Upper lobe of left lung (tissue), 6 donors: Measurements from ENCODE around the gene CDH26. TPM values are rescaled to one million over a fixed set of nuclear protein-coding genes. Genes with fewer than 3 reads are reported as not detected.
A peak's percentile ranks its signal among the peaks of the same experiment; 100 is the strongest.

Experiments
- ATAC-seq, 2 donors: fragments of 200-7000 bp; cut with Tn5 transposase; one replicate each; pipeline ENCODE4 v1.9.1; 2022; ENCODE audit warnings: mild to moderate bottlenecking in 2 of 2, moderate library complexity in 2 of 2; ENCODE audit not compliant: low FRiP score in 2 of 2
- DNase-seq, 2 donors: peaks; one replicate each; pipeline ENCODE4 v3.0.0-alpha.2; 2019 to 2020
- H3K27ac ChIP-seq, 4 donors: fragments of 200-600 bp; sonication (generic); one replicate each; pipeline ENCODE4 v1.5.1; 2016 to 2019
- H3K27me3 ChIP-seq, 4 donors: fragments of 200-600 bp; sonication (generic); one replicate each; pipeline ENCODE4 v1.5.1; 2017 to 2019
- H3K36me3 ChIP-seq, 4 donors: fragments of 200-600 bp; sonication (generic); one replicate each; pipeline ENCODE4 v1.5.1; 2016 to 2019
- H3K4me1 ChIP-seq, 4 donors: fragments of 200-600 bp; sonication (generic); one replicate each; pipeline ENCODE4 v1.5.1; 2018 to 2019
- H3K4me3 ChIP-seq, 4 donors: fragments of 200-600 bp; sonication (generic); one replicate each; pipeline ENCODE4 v1.5.1; 2017 to 2019; ENCODE audit warnings: mild to moderate bottlenecking in 2 of 4, moderate library complexity in 1 of 4
- H3K9me3 ChIP-seq, 4 donors: fragments of 200-600 bp; sonication (generic); one replicate each; pipeline ENCODE4 v1.5.1; 2018 to 2019
- CTCF ChIP-seq, 6 experiments: fragments of 450-650 bp in 4 of 6; fragments of 200-600 bp in 2 of 6; sonication (generic) in 2 of 6; IDR thresholded peaks; one replicate each; pipeline ENCODE4 v1.5.1; 2016 to 2019; ENCODE audit warnings: antibody characterized with exemption in 6 of 6
- EP300 ChIP-seq, 4 donors: sonication (generic); formaldehyde crosslinking; IDR thresholded peaks; one replicate each; pipeline ENCODE4 v1.5.1; 2017; ENCODE audit warnings: antibody characterized with exemption in 4 of 4, control low read depth in 2 of 4
- POLR2A ChIP-seq, 4 donors: fragments of 450-650 bp; IDR thresholded peaks; one replicate each; pipeline ENCODE4 v1.5.1; 2016 to 2017; ENCODE audit warnings: antibody characterized with exemption in 4 of 4, mild to moderate bottlenecking in 2 of 4
- POLR2AphosphoS5 ChIP-seq, 2 donors: sonication (generic); formaldehyde crosslinking; IDR thresholded peaks; one replicate each; pipeline ENCODE4 v1.5.1; 2017; ENCODE audit warnings: antibody characterized with exemption in 2 of 2
- WGBS, 2 donors: methylation state at CpG; one replicate each; pipeline ENCODE4 v1.1.5; 2017 to 2018; 5-methylcytosine and 5-hydroxymethylcytosine counted together
- total RNA-seq, 6 donors: library from RNA; depleted of rRNA in 4 of 6; stranded (reverse); fragments of >200 nt in 4 of 6; gene quantifications; one replicate each; pipeline versions ENCODE4 v1.1.0 to v1.2.1, GENCODE V29; 2016 to 2021
- donor health status: DM: no; HTN: no; CAD: no; lungs with moderate emphysema.
- donor health status: DM: no; HTN: yes; CAD: no; lungs with severe emphysema.

The CDH26 gene
- total RNA-seq, 6 donors from 2014 or later = 4.0 to 18.9 (median 11.1) TPM

- DNase-seq = no peak
- 73 to 76% methylated on average over 8 of the region's 8 CpGs for WGBS, 2 donors
- no peaks in the 10 kb centered on the region for H3K36me3 ChIP-seq
- H3K4me1 ChIP-seq = peaks cover 0 to 13% (median 2%) of the 10 kb centered on the region in 4 donors
- H3K4me3 ChIP-seq = no peak overlapping the region
- TF ChIP-seq EP300 (IDR thresholded peaks at IDR 0.05) (no peak), POLR2A (IDR thresholded peaks at IDR 0.05) (no peak), CTCF (IDR thresholded peaks at IDR 0.05) (no peak), POLR2AphosphoS5 (IDR thresholded peaks at IDR 0.05) (no peak)
- ATAC-seq = no peak
- H3K27me3 ChIP-seq = no peaks in the 10 kb centered on the region
- no peaks in the 10 kb centered on the region for H3K9me3 ChIP-seq
- peak overlapping the region; percentile 8 to 80 (median 68) for H3K27ac ChIP-seq
These were observed 26.9 kb downstream of the CDH26 start for GRCh38 chr20:59985164-59985563.

GRCh38 chr20:59985864-59986263, 27.6 kb downstream of the CDH26 start:
- Histone ChIP-seq H3K27ac (no peak overlapping the region), H3K4me3 (no peak overlapping the region), H3K36me3 (no peaks in the 10 kb centered on the region), H3K27me3 (no peaks in the 10 kb centered on the region), H3K9me3 (no peaks in the 10 kb centered on the region), H3K4me1 (peaks cover 0 to 13% (median 2%) of the 10 kb centered on the region in 4 donors)
- DNase-seq (no peak), ATAC-seq (no peak)
- no peak for TF ChIP-seq POLR2A (IDR thresholded peaks at IDR 0.05)
- TF ChIP-seq EP300 (IDR thresholded peaks at IDR 0.05) = no peak
- no peak for TF ChIP-seq POLR2AphosphoS5 (IDR thresholded peaks at IDR 0.05)
- TF ChIP-seq CTCF (IDR thresholded peaks at IDR 0.05) = no peak
- 83 to 94% methylated on average over 3 of the region's 3 CpGs for WGBS, 2 donors

GRCh38 chr20:59987135-59987534, 28.9 kb downstream of the CDH26 start:
- Histone ChIP-seq H3K4me3 (no peak overlapping the region), H3K27ac (no peak overlapping the region), H3K9me3 (no peaks in the 10 kb centered on the region), H3K36me3 (no peaks in the 10 kb centered on the region), H3K27me3 (no peaks in the 10 kb centered on the region), H3K4me1 (peaks cover 0 to 13% (median 5%) of the 10 kb centered on the region in 4 donors)
- TF ChIP-seq POLR2A (IDR thresholded peaks at IDR 0.05) (no peak), POLR2AphosphoS5 (IDR thresholded peaks at IDR 0.05) (no peak), EP300 (IDR thresholded peaks at IDR 0.05) (no peak)
- DNase-seq (no peak), ATAC-seq (no peak)
- 88 to 94% methylated on average over 7 of the region's 7 CpGs for WGBS, 2 donors

DNA sequence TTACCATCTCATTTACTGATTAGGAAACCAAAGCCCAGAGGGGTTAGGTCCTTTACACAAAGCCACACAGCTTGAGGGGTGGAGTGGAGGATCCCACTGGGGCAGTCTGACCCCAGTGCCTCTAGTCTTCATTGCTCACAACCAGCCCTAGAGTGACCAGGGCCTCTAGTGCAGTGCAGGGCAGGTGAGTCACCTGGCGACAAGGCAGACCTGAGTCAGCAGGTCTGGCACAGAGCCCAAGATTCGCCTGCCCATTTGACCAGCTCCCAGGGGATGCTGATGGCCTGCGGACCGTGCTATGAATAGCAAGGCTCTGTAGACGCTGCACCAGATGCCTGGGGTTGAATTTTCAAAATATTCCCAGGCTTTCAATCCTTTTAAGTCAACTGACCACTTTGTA, 29.9 kb downstream of the CDH26 start:
- H3K27me3 ChIP-seq = no peaks in the 10 kb centered on the region
- WGBS, 2 donors = 56 to 75% methylated on average over 4 to 5 of the region's 5 CpGs
- H3K4me1 ChIP-seq = peaks cover 0 to 13% (median 5%) of the 10 kb centered on the region in 4 donors
- H3K27ac ChIP-seq = no peak overlapping the region
- TF ChIP-seq POLR2AphosphoS5 (IDR thresholded peaks at IDR 0.05) (no peak), EP300 (IDR thresholded peaks at IDR 0.05) (no peak), POLR2A (IDR thresholded peaks at IDR 0.05) (no peak), CTCF (IDR thresholded peaks at IDR 0.05) (no peak)
- no peaks in the 10 kb centered on the region for H3K9me3 ChIP-seq
- no peak overlapping the region for H3K4me3 ChIP-seq
- DNase-seq (peak; percentile 2 to 90), ATAC-seq (peak in 1 of 2 donors; percentile 88)
- H3K36me3 ChIP-seq = no peaks in the 10 kb centered on the region

GRCh38 chr20:59992526-59993084, 34.4 kb downstream of the CDH26 start:
- H3K4me3 ChIP-seq = no peak overlapping the region
- no peak for TF ChIP-seq EP300 (IDR thresholded peaks at IDR 0.05)
- no peak for TF ChIP-seq CTCF (IDR thresholded peaks at IDR 0.05)
- TF ChIP-seq POLR2A (IDR thresholded peaks at IDR 0.05) = no peak
- TF ChIP-seq POLR2AphosphoS5 (IDR thresholded peaks at IDR 0.05) = no peak
- H3K27me3 ChIP-seq = no peaks in the 10 kb centered on the region
- 70 to 72% methylated on average over 4 of the region's 4 CpGs for WGBS, 2 donors
- no peaks in the 10 kb centered on the region for H3K9me3 ChIP-seq
- H3K36me3 ChIP-seq = no peaks in the 10 kb centered on the region
- DNase-seq (no peak), ATAC-seq (no peak)
- peaks cover 0 to 20% (median 9%) of the 10 kb centered on the region in 4 donors for H3K4me1 ChIP-seq
- no peak overlapping the region for H3K27ac ChIP-seq
